Measurements from ENCODE around the gene ZNF469. TPM values are rescaled to one million over a fixed set of nuclear protein-coding genes. Genes with fewer than 3 reads are reported as not detected.
A peak's percentile ranks its signal among the peaks of the same experiment; 100 is the strongest.

ZNF469 gene
- polyA plus RNA-seq, 1 experiment: 1.2 TPM

GRCh38 chr16:88384222-88385111 lies 1.7 kb downstream of the ZNF469 start:
- ChIA-PET POLR2A (no interaction called here), CTCF (interaction anchor here (0.7 to 1.5 kb wide), 8 partner anchors 9 to 402 kb away, joined by 3 to 5 read pairs (median 3); no protein-coding TSS in a partner anchor)
- no peak for DNase-seq (ENCODE audit: low read depth)
- no peak for TF ChIP-seq CTCF (IDR thresholded peaks at IDR 0.05; ENCODE audit: insufficient read depth, low read depth, low read length)
- Histone ChIP-seq H3K36me3 (ENCODE audit: control insufficient read depth, insufficient read depth, low read length) (peaks cover 4% of the 10 kb centered on the region), H3K27me3 (ENCODE audit: control insufficient read depth, insufficient read depth, low read length) (no peaks in the 10 kb centered on the region), H3K4me3 (ENCODE audit: low read depth, low read length) (peak overlapping the region; percentile 50)

- TF ChIP-seq CTCF (IDR thresholded peaks at IDR 0.05; ENCODE audit: insufficient read depth, low read depth, low read length): no peak
- Histone ChIP-seq H3K27me3 (ENCODE audit: control insufficient read depth, insufficient read depth, low read length) (no peaks in the 10 kb centered on the region), H3K4me3 (ENCODE audit: low read depth, low read length) (no peak overlapping the region), H3K36me3 (ENCODE audit: control insufficient read depth, insufficient read depth, low read length) (peaks cover 9% of the 10 kb centered on the region)
- POLR2A ChIA-PET: no interaction called here
- DNase-seq (ENCODE audit: low read depth): no peak
- CTCF ChIA-PET: interaction anchor here (0.6 to 1.5 kb wide), 9 partner anchors 15 to 403 kb away, joined by 3 to 5 read pairs (median 3); no protein-coding TSS in a partner anchor
Measured at GRCh38 chr16:88385112-88385594, 2.4 kb downstream of the ZNF469 start.

GRCh38 chr16:88385831-88386815 lies 3.4 kb downstream of the ZNF469 start:
- Histone ChIP-seq H3K36me3 (ENCODE audit: control insufficient read depth, insufficient read depth, low read length) (peaks cover 9% of the 10 kb centered on the region), H3K27me3 (ENCODE audit: control insufficient read depth, insufficient read depth, low read length) (no peaks in the 10 kb centered on the region), H3K4me3 (ENCODE audit: low read depth, low read length) (no peak overlapping the region)
- POLR2A ChIA-PET: no interaction called here
- CTCF ChIA-PET: interaction anchor here (0.6 to 0.8 kb wide), 3 partner anchors 52 to 200 kb away, joined by 3 read pairs; no protein-coding TSS in a partner anchor
- no peak for DNase-seq (ENCODE audit: low read depth)
- TF ChIP-seq CTCF (IDR thresholded peaks at IDR 0.05; ENCODE audit: insufficient read depth, low read depth, low read length): no peak

GRCh38 chr16:88387180-88387765 lies 4.5 kb downstream of the ZNF469 start:
- Histone ChIP-seq H3K4me3 (ENCODE audit: low read depth, low read length) (no peak overlapping the region), H3K27me3 (ENCODE audit: control insufficient read depth, insufficient read depth, low read length) (no peaks in the 10 kb centered on the region), H3K36me3 (ENCODE audit: control insufficient read depth, insufficient read depth, low read length) (peaks cover 9% of the 10 kb centered on the region)
- CTCF ChIA-PET: no interaction called here
- POLR2A ChIA-PET: no interaction called here
- no peak for TF ChIP-seq CTCF (IDR thresholded peaks at IDR 0.05; ENCODE audit: insufficient read depth, low read depth, low read length)
- DNase-seq (ENCODE audit: low read depth): no peak
